ENCODE measurements around the gene TMEM178B.
"Not testable (repeated sequence)": the region's sequence is repeated elsewhere in the genome, so short reads cannot be mapped to it uniquely, and the experiment has no call there.

Gene TMEM178B

DNA sequence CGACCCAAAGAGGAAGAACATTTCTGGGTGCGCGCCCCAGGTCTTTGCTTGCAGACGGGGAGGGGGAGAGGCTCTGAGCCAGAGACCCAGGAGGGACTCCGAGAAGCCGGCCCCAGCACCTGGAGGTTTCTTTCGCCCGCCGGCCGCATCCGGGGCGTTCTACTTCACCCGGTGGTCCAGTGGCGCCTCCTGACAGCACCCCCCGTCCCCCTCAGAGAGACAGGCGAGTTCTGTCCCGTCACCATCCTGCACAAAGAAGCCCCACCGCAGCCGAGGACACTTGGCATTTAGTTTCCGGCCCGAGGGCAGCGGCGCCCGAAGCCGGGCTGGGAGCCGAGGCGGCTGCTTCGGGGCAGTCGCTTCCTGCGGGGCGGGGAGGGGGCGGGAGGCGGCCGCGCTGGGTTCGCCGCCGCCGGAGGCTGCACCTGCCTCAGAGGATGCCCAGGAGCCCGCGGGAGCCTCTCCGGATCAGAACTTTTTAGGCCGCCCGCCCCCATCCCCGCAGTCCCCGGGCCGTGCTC lies at the start of gene TMEM178B:
TMEM178B (plus strand) TSS at position 424 of the 521 bp plus-strand sequence.
- DNase-seq: no peak

DNA sequence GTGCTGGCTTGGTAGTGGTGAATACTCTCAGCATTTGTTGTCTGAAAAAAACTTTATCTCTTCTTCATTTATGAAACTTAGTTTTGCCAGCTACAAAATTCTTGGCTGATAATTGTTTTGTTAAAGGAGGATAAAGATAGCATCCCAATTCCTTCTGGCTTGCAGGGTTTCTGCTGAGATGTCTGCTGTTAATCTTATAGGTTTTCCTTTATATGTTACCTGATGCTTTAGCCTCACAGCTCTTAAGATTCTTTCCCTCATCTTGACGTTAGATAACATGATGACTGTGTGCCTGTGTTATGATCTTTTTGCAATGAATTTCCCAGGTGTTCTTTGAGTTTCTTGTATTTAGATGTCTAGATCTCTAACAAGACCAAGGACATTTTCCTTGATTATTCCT lies 49.2 kb upstream of the TMEM178B start:
- no peak for DNase-seq

DNA sequence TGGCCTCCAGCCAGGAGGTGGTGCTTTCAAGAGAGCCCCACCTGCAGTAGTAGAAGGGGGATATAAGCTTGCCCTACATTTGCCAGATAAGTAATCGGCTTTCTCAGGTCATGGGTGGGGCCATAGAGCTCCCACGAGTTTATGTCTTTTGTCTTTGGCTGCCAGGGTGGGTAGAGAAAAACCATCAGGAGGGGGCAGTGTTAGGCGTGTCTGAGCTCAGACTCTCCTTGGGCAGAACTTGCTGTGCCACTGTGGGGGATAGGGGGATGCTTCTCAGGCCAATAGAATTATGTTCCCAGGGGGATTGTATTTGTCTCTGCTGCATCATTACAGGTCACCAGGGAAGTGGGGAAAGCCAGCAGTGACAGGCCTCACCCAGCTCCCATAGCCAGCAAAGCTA lies 46.8 kb upstream of the TMEM178B start:
- DNase-seq: peak; percentile 3

DNA sequence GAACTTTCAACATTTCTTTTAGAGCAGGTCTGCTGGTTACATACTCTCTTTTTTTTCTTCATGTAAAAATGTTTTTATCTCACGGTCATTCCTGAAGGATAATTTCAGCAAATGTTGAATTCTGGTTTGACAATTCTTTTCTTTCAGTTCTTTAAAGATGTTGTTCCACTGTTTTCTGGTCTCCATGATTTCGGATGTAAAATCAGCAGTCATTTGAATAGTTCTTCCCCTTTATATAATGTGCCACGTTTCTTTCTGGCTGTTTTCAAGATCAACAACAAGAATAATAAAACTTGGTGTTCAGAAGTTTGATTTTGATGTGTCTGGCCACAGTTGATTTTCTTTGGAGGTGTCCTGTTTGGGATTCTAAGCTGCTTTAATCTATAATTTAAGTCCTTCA lies 45.1 kb upstream of the TMEM178B start:
- DNase-seq: no peak

DNA sequence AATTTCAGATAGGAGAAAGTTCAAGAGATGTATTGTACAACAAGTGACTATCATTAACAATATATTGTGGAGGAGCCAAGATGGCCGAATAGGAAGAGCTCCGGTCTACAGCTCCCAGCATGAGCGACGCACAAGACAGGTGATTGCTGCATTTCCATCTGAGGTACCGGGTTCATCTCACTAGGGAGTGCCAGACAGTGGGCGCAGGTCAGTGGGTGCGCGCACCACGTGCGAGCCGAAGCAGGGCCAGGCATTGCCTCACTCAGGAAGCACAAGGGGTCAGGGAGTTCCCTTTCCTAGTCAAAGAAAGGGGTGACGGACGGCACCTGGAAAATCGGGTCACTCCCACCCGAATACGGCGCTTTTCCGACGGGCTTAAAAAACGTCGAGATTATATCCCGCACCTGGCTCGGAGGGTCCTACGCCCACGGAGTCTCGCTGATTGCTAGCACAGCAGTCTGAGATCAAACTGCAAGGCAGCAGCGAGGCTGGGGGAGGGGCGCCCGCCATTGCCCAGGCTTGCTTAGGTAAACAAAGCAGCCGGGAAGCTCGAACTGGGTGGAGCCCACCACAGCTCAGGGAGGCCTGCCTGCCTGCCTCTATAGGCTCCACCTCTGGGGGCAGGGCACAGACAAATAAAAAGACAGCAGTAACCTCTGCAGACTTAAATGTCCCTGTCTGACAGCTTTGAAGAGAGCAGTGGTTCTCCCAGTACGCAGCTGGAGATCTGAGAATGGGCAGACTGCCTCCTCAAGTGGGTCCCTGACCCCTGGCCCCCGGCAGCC lies 41.1 kb upstream of the TMEM178B start:
- DNase-seq: not testable (repeated sequence)

DNA sequence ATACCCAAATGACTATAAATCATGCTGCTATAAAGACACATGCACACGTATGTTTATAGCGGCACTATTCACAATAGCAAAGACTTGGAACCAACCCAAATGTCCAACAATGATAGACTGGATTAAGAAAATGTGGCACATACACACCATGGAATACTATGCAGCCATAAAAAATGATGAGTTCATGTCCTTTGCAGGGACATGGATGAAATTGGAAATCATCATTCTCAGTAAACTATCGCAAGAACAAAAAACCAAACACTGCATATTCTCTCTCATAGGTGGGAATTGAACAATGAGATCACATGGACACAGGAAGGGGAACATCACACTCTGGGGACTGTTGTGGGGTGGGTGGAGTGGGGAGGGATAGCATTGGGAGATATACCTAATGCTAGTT lies 35.8 kb upstream of the TMEM178B start:
- DNase-seq: not testable (repeated sequence)

DNA sequence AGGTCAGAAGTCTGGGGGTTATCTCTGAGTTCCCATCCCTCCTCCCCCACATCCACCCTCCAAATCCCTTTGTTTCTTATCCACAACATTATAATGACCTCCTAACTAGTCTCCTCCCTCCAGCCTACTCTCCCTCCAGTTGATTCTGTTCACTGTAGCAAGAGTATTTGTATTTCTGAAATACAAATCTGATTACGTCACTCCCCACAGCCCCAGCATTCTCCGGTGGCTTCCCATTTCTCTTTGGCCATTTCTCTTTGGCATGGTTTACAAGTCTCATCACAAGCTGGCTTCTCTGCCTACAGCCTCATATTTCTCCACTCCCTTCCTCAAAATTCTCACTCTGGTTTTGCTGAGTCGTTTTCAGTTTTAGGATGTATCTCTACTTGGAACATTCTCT lies 34.5 kb upstream of the TMEM178B start:
- no peak for DNase-seq

DNA sequence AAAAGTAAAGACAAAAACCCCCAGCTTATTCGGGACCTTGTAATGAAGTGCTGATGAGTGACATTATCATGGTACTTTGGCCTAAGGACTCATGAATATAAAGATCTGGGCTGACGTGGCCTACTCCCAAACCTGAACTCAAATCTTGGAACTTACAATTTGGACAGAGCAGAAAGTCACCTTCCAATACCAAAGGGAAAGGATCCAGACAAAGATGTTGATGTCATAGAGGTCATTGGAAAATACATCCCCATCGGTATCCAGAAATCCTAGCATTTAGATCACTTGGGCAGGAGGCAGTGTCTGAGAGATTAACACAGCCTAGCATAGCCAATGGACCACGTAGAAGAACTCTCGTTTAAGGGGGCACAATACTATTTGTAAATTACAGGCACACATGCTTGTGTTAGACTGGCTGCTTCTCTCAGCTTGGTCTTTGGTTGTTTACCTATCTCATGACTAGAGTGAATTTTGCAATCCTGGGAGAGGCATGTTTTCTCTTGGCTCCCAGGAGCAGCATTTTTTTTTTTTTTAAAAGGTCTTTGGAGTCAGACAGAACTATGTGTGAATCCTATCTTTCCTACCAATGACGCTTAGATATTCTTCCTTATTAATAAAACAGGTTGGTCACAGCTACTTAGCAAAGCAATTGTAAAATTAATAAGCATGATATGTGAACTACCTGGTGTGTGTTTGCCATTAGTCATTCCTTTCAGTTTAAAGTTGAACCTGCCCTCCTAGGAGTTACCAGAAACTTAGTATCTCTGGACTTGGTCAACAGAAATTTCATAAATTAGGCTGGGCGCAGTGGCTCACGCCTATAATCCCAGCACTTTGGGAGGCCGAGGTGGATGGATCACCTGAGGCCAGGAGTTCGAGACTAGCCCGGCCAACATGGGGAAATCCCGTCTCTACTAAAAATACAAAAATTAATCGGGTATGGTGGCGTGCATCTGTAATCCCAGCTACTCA lies 31.4 kb upstream of the TMEM178B start:
- no peak for DNase-seq

DNA sequence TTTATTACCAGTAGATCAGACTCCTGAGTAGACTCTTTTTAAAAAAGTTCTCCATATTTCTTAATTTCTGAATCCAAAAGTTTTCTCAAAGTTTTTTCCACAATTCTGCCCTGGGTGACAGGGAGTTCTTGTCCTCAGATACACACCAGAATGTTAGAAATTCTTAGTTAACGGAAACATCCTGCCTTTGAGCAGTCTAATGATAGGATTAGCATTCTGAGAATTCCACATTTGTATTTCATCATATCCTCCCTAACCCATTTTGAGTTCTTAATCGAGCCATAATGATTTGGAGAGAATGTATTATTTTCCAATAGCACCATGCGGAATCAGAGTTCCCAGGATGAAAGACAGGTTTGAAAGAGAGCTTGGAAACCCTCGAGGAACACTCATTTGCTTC lies 30.2 kb upstream of the TMEM178B start:
- DNase-seq: no peak

DNA sequence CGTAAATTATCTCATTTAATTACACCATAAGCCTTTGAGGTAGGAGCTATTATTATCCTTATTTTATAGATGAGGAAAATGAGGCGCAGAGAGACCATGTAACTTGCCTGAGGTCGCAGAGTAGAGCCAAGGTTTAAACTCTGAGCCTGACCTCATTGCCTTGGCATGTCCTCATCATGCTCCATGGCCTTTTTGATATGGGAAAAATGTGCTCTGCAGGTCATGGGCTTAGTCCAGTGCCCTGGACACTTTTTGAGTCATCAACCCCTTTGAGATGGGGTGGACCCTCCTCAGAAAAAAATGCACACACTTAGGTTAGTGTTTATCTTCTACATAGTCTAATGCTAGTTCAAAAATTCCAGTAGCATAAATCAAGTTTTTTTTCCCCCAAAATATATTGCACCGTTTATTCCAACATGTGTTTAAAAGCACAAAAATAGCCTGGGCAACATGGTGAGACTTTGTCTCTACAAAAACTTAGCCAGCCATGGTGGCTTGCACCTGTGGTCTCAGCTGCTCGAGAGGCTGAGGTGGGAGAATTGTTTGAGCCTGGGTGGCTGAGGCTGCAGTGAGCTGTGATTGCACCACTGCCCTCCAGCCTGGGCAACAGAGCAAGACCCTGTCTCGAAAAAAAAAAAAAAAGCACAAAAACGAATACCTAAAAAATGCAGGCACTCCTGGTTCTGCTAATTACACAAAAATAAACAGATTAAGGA lies 28.6 kb upstream of the TMEM178B start:
- DNase-seq: no peak

DNA sequence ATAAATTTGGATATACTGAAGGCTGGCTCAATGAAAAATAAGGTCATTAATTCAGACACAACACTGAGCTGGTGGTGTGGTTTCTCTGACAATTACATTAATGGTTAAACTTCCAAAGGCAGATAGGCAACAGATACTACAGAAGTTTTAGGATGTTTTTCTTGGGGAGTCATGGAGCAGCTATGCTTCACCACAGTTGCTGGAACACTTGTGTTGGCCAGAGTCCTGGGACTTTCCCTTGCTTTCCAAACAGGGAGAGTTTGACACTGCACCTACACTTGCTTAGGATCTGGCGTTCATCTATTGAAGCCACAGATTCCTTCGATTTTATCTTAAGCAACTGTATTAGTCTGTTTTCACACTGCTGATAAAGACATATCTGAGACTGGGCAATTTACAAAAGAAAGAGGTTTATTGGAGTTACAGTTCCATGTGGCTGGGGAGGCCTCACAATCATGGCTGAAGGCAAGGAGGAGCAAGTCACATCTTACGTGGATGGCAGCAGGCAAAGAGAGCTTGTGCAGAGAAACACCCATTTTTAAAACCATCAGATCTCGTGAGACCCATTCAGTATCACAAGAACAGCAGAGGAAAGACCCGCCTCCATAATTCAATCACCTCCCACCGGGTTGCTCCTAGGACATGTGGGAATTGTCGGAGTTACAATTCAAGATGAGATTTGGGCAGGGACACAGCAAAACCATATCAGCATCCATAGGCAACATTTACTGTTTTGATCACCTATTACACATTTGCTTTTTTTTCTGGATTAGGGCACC lies 27.8 kb upstream of the TMEM178B start:
- DNase-seq: no peak

DNA sequence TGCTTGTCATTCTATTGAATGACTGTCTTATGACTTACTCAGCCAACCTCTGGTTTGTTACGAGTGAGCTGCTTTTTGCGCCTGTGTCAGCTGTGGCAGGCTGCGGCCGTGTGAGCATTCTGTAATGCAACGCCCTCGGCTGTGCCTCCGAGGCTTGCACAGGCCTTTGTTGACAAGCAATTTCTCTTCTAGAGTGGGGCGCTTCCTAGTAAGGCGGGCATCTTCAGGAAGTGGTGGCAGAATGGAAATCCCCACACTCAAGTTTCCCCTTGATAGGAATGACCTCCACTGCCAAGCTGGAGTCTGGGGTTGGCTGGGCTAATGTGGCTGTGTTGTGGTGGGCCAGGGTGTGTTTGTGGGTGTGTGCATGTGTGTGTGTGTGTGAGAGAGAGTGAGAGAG lies 20.2 kb upstream of the TMEM178B start:
- DNase-seq: peak; percentile 28

DNA sequence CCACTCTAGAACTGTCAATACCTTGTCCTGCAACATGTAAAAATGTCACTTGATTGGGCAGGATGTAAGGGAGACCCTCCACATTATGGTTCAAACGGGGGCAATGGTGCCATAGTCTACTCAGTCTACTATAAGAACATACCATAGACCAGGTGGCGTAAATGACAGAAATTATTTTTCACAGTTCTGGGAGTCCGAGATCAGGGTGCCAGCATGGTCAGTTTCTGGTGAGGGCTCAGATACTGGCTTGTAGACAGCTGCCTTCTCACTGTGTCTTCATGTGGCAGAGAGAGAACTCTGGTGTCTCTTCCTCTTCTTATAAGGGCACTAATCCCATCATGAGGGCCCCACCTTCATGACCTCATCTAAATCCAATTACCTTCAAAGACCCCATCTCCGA lies 18.7 kb upstream of the TMEM178B start:
- no peak for DNase-seq

DNA sequence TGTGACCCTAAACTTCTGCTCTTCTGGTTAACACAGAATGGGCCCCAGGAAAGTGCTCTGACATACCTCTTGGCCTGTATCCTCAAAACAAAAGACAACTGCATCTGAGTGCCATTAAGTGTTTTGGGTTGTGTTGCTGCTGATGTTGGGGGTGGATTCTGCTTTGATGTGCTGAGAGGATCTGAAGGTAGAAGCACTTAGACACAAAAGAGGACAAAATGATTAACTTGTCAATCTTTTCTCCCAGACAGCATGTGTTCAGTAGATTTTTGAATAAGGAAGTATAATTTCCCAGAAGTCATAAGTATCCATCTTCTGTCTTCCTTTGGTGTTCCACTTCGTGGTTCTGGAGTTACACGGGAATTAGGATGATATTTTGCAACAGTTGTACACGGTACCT lies 16.1 kb upstream of the TMEM178B start:
- no peak for DNase-seq

DNA sequence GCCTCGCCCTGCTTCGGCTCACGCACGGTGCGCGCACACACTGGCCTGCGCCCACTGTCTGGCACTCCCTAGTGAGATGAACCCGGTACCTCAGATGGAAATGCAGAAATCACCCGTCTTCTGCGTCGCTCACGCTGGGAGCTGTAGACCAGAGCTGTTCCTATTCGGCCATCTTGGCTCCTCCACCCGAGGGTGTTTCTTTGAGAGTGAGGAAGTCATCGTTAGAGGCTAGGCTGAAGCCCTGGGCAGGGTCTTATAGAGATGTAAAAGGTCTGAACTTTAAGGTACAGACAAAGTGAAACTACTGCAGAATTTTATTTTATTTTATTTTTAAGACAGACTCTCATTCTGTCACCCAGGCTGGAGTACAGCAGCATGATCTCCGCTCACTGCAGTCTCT lies 6.0 kb upstream of the TMEM178B start:
- peak; percentile 29 for DNase-seq

DNA sequence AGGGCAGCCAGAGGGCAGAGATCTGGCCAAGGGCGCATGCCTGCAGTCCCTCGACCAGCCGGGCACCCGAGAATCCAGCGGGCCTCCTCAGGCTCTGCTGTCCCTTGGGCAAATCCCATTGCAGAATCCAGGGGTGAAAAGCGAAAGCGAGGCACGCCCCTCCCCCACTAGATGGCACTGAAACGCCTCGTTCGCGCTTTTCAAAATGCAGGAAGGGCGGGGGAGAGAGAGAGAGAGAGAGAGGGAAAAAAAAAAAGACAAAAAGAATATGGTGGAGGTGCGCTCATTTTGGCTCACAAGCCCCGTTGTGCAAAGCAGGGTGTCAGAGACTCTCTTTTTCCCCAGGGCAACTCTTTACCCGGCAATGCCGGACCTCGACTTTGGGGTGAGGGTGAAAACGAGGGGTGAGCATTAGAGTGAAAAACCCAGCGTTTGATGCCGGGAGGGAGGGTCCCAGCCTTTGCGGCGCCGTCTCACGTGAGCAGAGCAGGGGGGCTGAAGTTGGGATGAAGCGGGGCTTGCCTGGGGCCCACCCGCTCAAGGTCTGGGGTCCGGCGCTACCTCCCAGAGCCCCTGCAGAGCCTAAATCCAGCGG lies 2.5 kb upstream of the TMEM178B start:
- DNase-seq: peak; percentile 82

DNA sequence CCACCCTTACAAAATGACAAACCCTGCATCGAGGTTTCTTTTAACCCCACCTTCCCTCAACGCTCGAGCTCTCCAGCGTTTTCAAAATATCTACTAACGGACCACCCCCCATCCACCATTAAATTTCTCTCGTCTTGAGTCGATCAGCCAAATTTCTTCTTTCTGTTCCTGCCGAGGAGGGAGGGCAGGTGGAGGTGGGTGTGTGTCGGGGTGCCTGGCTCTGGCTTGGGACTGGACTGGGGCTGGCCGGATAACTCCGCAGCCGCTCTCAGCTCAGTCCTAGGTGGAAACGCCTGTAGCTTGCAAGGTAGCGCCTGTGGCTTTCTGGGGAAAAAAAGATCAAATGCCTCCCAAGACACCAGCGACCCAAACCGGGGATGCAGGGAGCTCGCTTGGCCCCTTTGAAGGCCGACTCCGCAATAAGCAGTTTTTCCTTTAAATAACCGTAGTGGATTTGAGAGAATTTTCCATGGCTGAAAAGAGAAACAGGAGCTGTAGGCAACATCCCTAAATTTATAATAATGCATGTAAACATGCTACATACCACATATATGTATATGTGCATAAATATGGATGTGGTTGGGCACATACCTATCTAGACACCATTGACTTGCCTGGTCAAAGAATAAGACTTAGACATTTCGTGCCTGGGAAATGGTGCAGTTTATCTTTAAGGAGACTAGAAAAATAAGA lies 1.9 kb upstream of the TMEM178B start:
- DNase-seq: peak; percentile 23

DNA sequence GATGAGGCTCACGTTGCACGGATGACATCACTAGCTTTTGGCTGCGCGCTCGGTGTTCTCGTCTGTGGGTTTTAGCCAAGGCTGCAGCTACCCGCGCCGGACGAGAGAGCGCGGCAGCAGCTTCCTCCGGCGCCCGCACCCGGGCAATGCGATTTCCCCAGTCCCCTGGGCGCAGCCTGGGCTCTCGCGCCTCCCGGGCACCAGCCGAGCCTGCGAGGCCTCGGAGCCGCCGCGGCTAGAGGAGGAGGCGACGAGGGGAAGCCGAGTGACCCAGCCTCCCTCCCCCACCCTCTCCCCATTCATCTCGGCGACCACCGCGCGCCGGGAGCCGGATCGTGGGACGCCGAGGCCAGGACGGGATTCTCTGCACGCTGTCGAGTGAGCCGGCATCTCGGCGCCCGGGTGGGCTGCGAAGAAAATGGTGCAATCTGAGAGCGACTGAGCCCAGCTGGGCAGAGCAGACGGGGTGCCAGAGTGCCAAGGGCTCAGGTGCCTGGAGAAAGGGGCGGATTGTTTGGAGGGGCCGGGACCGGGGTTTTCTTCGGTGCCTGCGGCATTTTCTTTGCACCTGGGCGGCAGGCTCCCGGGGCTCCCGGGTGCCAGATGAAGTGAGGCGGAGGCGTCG lies 1.2 kb upstream of the TMEM178B start:
- peak; percentile 78 for DNase-seq

DNA sequence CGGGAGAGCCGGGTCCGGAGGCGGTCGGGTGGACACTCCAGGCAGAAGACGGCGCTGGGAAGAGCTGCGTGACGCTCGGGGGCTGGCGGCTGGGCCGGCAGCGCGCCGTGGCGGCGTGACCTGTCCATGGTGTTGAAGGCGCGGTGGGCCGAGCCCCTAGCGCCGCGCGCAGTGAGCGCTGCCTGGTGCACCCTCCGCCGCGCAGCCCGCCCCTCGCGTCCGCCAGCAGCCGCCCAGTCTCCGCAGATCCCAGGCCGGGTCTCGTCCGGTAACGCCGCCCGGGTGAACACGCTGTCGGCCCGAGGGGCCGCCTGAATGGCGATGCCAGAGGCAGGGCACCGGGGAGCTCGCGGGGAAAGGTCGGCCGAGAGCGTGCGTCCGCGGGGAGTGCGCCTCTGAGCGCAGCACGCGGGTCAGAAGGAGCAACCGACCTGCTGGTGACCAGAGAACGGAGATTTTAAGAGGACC lies 657 bp upstream of the TMEM178B start:
- no peak for DNase-seq

DNA sequence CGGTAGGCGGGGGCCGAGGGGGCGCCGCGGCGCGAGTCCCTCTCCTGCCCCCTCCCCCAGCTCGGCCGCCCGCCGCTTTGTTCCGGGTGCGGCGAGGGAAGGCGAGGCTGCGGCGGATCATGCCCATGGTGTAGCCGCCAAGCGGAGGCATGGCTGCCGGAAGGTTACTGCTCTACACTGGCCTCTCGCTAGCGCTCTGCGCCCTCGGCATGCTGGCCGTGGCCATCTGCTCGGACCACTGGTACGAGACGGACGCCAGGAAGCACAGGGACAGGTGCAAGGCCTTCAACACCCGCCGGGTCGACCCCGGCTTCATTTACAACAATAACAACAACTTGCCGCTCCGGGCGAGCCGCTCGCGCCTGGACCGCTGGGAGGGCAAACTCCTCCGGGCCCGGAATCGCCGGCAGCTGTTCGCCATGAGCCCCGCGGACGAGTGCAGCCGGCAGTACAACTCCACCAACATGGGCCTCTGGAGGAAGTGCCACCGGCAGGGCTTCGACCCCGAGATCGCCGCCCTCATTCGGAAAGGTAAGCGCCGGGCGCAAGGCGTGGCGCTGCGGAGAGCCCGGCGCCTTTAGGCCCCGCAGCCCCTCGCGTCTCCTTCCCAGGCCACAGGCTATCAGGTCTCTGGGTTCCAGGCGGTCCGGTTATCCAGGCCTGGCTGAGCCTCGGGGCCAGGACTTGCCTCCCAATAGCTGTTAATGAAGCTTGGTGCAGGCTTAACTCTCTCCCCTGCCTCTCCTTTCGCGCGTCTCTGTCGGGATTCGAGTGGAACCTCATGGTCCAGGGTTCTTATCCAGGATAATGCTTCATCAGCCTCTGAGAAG lies 513 bp downstream of the TMEM178B start:
- DNase-seq: peak; percentile 7
